ENCODE results near the gene P3H3.

P3H3 gene

DNA sequence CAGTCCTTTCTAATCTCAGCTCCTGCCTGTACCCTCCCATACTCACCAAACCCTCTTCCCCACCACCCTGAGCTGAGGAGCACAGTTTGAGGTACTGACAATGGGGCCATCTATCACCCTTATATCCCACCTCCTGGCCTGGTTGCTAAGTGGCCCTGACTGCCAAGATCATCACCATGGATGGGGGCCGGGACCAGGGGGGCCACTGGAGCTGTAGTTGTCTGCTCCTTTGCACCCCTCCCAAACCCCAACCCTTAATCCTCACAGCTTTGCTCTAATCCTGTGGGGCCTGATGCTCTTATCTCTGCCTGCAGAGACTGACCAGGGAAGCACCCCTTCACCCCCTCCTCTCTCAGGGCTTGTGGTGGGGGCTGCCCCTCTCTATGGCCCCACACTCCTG, 12.1 kb downstream of the P3H3 start:
- H3K36me3 ChIP-seq (ENCODE audit: control insufficient read depth, insufficient read depth, low read length), result no peaks in the 10 kb centered on the region; the same call in 1 of the 2 replicates

DNA sequence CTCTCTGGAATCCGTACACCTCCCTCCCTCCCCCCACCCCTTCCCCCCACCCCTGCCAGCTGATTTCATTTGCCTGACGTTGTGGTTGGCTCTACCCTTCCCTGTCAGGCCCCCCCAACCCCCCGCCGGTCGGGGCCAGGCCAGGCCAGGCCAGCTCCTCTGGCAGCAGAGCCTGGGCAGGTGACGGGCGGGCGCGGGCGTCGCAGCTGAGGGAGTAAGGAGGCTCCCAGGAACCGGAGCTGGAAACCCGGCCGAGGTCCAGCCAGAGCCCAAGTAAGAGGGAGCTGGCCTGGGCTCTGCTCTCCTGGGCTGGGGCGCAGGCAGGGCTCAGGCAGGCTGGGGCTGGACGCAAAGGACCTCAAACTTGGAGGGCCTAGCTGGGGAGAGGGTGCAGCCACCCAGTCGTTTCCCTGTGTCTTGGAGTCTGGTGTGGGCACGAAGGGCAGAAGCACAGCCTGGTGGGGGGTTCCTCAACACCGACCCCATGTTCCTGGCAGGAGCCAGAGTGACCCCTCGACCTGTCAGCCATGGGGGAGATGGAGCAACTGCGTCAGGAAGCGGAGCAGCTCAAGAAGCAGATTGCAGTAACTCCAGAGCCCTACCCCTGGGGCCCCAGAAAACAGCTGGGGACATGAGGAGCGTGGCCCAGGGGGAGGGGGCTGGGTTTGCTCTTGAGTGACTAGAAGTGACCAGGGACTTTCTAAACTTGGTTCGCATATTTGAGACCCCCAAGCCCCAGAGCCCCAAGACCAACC, 12.7 kb downstream of the P3H3 start, which contains the start of gene GNB3:
Gene GNB3, plus strand, starts transcription at position 165 of the 755 bp plus-strand sequence. Its CDS starts 363 bp downstream, at position 528.
- TF ChIP-seq, protein P1, sequence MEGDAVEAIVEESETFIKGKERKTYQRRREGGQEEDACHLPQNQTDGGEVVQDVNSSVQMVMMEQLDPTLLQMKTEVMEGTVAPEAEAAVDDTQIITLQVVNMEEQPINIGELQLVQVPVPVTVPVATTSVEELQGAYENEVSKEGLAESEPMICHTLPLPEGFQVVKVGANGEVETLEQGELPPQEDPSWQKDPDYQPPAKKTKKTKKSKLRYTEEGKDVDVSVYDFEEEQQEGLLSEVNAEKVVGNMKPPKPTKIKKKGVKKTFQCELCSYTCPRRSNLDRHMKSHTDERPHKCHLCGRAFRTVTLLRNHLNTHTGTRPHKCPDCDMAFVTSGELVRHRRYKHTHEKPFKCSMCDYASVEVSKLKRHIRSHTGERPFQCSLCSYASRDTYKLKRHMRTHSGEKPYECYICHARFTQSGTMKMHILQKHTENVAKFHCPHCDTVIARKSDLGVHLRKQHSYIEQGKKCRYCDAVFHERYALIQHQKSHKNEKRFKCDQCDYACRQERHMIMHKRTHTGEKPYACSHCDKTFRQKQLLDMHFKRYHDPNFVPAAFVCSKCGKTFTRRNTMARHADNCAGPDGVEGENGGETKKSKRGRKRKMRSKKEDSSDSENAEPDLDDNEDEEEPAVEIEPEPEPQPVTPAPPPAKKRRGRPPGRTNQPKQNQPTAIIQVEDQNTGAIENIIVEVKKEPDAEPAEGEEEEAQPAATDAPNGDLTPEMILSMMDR (IDR thresholded peaks at IDR 0.05; ENCODE audit: insufficient read depth, low read length, poor library complexity, severe bottlenecking), result no peak
- H3K4me3 ChIP-seq (replicated peaks; ENCODE audit: low read depth, low read length), result no peak within 1 kb of the TSS
- no peak for DNase-seq (ENCODE audit: extremely low read depth, insufficient read length)
- H3K36me3 ChIP-seq (ENCODE audit: control insufficient read depth, insufficient read depth, low read length), result peaks cover under 1% of the 10 kb centered on the region; the same call in 1 of the 2 replicates
- H3K27me3 ChIP-seq (replicated peaks; ENCODE audit: control insufficient read depth, insufficient read depth, low read length), result no peaks in the 10 kb centered on the region

More for the DNA sequence above, 12.1 kb downstream of the P3H3 start:
- no peak for DNase-seq (ENCODE audit: extremely low read depth, insufficient read length)
- TF ChIP-seq, protein P1 (IDR thresholded peaks at IDR 0.05; ENCODE audit: insufficient read depth, low read length, poor library complexity, severe bottlenecking), result no peak
- H3K4me3 ChIP-seq (replicated peaks; ENCODE audit: low read depth, low read length), result no peak overlapping the region
- no peaks in the 10 kb centered on the region for H3K27me3 ChIP-seq (replicated peaks; ENCODE audit: control insufficient read depth, insufficient read depth, low read length)

DNA sequence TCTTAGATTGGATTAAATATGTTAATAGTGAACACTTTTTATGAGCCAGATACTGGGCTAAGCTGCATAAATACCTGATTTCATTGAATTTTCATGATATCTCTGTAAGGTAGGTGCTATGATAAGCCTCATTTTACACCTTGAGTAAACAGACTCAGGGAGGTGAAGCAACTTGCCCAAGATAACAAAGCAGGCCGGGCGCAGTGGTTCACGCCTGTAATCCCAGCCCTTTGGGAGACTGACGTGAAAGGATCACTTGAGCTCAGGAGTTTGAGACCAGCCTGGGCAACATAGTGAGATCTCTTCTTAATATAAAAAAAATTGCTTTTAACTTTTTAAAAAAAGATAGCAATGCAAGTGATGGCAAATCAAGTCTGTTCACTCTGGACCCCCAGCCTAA, 13.9 kb downstream of the P3H3 start:
- TF ChIP-seq, protein P1 (IDR thresholded peaks at IDR 0.05; ENCODE audit: insufficient read depth, low read length, poor library complexity, severe bottlenecking), result no peak
- Histone ChIP-seq H3K4me3 (replicated peaks; ENCODE audit: low read depth, low read length) (no peak overlapping the region), H3K27me3 (replicated peaks; ENCODE audit: control insufficient read depth, insufficient read depth, low read length) (no peaks in the 10 kb centered on the region), H3K36me3 (ENCODE audit: control insufficient read depth, insufficient read depth, low read length) (peaks cover 4% of the 10 kb centered on the region)
- no peak for DNase-seq (ENCODE audit: extremely low read depth, insufficient read length)

DNA sequence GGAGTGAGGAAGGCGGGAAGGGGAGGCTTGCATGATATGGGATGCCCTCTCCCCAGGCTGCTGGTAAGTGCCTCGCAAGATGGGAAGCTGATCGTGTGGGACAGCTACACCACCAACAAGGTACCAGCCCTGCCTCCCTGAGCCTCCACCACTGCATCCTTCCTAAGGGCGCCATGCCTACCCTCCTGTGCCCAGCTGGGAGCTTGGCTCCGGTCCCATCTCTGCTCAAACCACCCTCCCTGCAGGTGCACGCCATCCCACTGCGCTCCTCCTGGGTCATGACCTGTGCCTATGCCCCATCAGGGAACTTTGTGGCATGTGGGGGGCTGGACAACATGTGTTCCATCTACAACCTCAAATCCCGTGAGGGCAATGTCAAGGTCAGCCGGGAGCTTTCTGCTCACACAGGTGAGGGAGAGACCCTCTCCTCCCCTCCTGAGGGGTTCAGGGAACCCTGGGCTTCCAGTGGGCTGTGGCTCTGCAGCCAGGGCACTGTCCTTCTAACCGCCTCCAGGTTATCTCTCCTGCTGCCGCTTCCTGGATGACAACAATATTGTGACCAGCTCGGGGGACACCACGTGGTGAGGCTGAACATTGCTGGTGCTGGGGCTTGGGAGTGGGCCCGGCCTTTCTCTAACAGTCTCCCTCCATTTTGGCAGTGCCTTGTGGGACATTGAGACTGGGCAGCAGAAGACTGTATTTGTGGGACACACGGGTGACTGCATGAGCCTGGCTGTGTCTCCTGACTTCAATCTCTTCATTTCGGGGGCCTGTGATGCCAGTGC, 15.1 kb downstream of the P3H3 start:
- H3K36me3 ChIP-seq (ENCODE audit: control insufficient read depth, insufficient read depth, low read length), result peaks cover 4% of the 10 kb centered on the region
- H3K27me3 ChIP-seq (replicated peaks; ENCODE audit: control insufficient read depth, insufficient read depth, low read length), result no peaks in the 10 kb centered on the region
- TF ChIP-seq, protein P1 (IDR thresholded peaks at IDR 0.05; ENCODE audit: insufficient read depth, low read length, poor library complexity, severe bottlenecking), result no peak
- DNase-seq (ENCODE audit: extremely low read depth, insufficient read length), result no peak
- no peak overlapping the region for H3K4me3 ChIP-seq (replicated peaks; ENCODE audit: low read depth, low read length)

DNA sequence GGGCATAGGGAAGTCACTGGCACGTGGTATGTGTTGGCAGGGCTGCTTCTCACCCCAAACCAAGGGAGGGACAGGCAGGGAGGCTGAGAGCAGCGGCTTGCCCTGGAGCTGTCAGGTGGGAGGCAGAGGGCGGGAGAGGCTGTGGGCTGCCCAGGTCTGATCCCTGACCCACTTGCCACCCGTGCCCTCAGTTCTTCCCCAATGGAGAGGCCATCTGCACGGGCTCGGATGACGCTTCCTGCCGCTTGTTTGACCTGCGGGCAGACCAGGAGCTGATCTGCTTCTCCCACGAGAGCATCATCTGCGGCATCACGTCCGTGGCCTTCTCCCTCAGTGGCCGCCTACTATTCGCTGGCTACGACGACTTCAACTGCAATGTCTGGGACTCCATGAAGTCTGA, 17.2 kb downstream of the P3H3 start:
- no peaks in the 10 kb centered on the region for H3K27me3 ChIP-seq (replicated peaks; ENCODE audit: control insufficient read depth, insufficient read depth, low read length)
- no peak overlapping the region for H3K4me3 ChIP-seq (replicated peaks; ENCODE audit: low read depth, low read length)
- H3K36me3 ChIP-seq (ENCODE audit: control insufficient read depth, insufficient read depth, low read length), result peaks cover 7% of the 10 kb centered on the region
- TF ChIP-seq, protein P1 (IDR thresholded peaks at IDR 0.05; ENCODE audit: insufficient read depth, low read length, poor library complexity, severe bottlenecking), result no peak
- DNase-seq (ENCODE audit: extremely low read depth, insufficient read length), result no peak

Measured in GM06990 (cell line).